LNCaP clone FGC (cell line): ENCODE data around the gene PIP5KL1.

Experiments
- DNase-seq: peaks from one replicate; pipeline ENCODE4 v3.0.0-alpha.2; 2011; ENCODE audit warnings: low read depth
- H3K4me3 ChIP-seq: 2 replicates; pipeline ENCODE4 v1.5.1; 2011; ENCODE audit warnings: mild to moderate bottlenecking, low read depth, low read length, control low read depth
- TF ChIP-seq, protein P1 (sequence below): IDR thresholded peaks from 2 replicates; pipeline ENCODE4 v1.5.1; 2012; ENCODE audit warnings: mild to moderate bottlenecking; ENCODE audit not compliant: control insufficient read depth, insufficient read depth; ENCODE audit errors: extremely low read depth

The PIP5KL1 gene

DNA sequence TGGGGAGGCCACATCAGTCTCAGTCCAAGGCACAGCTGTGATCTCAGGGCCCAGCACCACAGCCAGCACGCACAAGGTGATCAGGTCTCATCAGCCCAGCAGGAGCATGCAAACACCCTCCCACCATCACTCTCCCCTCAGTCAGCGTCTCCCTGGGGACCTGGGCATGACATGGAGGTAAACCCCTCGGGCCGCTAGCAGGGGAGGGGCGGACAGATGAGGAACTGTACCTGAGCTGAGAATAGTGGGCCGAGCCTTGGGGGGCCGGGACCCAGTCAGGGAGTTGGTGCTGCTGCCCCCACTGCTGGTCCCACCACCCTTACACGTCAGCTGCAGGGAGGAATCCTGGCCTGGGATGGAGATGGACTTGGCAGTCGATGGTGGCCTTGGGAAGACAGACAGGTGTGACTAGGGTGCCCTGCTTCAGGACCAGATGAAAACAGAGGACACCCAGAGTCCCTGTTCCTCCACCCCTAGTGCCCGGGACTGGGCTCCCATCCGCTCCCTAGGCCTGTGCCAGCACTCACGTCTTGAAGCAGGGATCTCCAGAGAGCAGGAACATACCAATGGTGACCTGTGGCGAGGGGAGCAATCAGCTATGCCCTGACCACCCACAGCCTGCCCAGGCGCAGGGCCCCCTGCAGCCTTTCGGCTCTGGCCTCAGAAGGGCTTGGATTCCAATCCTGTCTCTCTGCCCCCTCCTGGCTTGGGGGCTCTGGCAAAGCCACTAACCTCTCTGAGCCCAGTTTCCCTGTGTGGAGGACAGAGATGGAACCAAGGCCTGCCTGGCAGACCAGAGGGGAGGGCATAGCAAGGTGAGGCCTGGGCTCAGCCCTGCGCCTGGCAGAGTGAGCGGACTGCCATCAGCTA lies 17.5 kb upstream of the PIP5KL1 start:
- DNase-seq, result no peak
- H3K4me3 ChIP-seq, result no peak overlapping the region
- TF ChIP-seq, protein P1, sequence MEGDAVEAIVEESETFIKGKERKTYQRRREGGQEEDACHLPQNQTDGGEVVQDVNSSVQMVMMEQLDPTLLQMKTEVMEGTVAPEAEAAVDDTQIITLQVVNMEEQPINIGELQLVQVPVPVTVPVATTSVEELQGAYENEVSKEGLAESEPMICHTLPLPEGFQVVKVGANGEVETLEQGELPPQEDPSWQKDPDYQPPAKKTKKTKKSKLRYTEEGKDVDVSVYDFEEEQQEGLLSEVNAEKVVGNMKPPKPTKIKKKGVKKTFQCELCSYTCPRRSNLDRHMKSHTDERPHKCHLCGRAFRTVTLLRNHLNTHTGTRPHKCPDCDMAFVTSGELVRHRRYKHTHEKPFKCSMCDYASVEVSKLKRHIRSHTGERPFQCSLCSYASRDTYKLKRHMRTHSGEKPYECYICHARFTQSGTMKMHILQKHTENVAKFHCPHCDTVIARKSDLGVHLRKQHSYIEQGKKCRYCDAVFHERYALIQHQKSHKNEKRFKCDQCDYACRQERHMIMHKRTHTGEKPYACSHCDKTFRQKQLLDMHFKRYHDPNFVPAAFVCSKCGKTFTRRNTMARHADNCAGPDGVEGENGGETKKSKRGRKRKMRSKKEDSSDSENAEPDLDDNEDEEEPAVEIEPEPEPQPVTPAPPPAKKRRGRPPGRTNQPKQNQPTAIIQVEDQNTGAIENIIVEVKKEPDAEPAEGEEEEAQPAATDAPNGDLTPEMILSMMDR, result no peak

DNA sequence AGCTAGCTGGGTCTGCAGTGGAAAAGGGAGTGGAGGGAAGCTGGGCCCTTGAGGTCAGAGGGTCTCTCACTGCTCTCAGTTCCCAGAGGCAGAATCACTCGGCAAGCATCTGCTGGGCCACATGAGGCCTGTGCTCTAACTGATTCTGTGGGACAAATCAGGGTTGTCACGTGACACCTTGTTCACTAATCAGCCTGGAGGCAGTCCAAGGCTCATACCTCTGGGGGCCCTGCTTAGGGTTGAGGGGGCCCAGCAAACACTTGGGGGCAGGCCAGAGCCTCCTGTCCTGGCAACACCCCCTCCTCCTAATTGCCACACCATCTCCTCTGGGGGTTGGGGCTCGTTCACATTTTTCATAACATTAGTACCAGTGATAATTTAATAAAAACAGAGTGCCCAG lies 16.2 kb upstream of the PIP5KL1 start:
- TF ChIP-seq, protein P1, result no peak
- DNase-seq, result no peak
- H3K4me3 ChIP-seq, result no peak overlapping the region

DNA sequence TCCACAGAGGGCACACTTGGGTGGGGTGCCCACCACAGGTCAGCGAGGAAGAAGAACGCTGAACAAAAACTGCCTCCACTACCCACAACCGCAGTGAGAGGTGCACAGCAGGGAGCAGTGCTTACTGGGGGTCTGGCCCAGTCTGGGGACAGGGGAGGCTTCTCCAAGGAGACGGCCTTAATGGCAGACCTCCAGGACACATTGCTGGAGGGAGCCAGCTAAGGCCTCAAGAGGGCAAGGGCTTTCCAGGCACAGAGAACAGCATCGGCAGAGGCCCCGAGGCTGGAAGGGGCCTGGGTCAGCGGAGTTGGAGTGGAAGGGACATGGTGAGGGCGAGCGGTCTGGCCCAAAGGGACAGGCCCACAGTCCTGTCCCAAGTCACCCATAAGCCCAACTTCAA lies 15.4 kb upstream of the PIP5KL1 start:
- DNase-seq, result no peak
- TF ChIP-seq, protein P1, result no peak
- no peak overlapping the region for H3K4me3 ChIP-seq

DNA sequence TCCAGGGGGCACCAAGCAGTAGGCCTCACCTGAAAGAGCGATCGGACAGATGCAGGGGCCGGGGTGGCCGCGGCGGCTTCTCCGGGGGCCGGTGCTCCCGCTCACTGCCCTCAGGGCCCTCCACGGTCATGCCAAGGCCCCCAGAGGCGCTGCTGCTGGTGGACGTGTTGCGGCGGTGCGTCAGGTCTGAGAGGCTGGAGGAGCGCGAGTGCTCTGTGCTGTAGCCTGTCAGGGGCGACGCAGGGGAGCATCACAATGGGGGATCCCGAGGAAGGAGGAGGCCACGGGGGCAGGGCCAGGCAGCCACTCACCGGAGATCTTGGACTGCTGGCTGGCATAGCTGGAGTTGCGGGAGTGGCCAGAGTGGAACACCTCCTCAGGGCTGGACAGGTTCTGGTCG lies 14.8 kb upstream of the PIP5KL1 start:
- no peak for DNase-seq
- TF ChIP-seq, protein P1, result no peak
- no peak overlapping the region for H3K4me3 ChIP-seq

DNA sequence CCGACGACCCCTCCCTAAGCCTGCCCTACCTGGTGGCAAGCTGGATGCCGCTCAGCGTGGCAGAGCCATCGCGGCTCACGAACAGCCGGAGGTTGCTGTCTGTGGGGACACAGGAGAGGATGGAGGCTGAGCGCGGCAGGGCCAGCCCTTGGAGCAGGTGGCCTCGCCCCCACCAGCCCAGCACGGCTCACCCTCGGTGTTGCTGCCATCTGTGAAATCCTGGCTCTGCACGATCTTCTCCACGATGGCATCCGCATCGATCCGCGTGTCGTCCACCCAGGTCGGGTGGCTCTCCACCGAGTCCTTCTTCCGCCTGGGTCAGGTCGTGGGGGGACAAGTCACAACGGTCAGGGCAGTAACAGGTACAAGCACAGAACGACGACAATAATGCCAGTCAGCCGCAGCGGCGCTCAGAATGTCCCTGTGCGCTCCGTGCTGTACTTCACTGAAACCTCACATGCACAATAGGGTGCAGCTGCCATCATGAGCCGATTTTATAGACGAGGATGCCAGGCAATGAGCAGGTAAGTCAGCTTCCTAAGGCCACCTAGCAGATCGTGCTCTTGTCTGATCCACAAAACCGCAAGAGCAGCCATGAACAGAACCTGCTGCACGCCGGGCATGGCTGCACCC lies 14.1 kb upstream of the PIP5KL1 start:
- TF ChIP-seq, protein P1, result no peak
- no peak for DNase-seq
- no peak overlapping the region for H3K4me3 ChIP-seq

- DNase-seq, result no peak
- TF ChIP-seq, protein P1, result peak; percentile 97
- H3K4me3 ChIP-seq, result no peak overlapping the region
These were observed 13.2 kb upstream of the PIP5KL1 start for GRCh38 chr9:127943731-127944144.
